NCI-H446 treated with DMSO at 0.1 percent for 48 hours (cell line): Measurements from ENCODE around the gene MAS1.

Experiments
- DNase-seq: peaks from one replicate; lab custom pipeline; 2025; lab: John Stamatoyannopoulos, UW

Gene MAS1

GRCh38 chr6:159880412-159880975, 10.3 kb upstream of the MAS1 start:
- DNase-seq: no peak

- DNase-seq: no peak
Observed at GRCh38 chr6:159884720-159885119, 6.1 kb upstream of the MAS1 start.

GRCh38 chr6:159886270-159886669, 4.5 kb upstream of the MAS1 start:
- no peak for DNase-seq

- DNase-seq: no peak
Observed at GRCh38 chr6:159887146-159887545, 3.6 kb upstream of the MAS1 start.

GRCh38 chr6:159887761-159888160, 3.0 kb upstream of the MAS1 start:
- no peak for DNase-seq

GRCh38 chr6:159890201-159890600, 587 bp upstream of the MAS1 start:
- DNase-seq: no peak

- no peak for DNase-seq
Observed at GRCh38 chr6:159892053-159892452, 1.3 kb downstream of the MAS1 start.

- DNase-seq: no peak
Observed at GRCh38 chr6:159893064-159893463, 2.3 kb downstream of the MAS1 start.

GRCh38 chr6:159894991-159895390, 4.2 kb downstream of the MAS1 start:
- DNase-seq: no peak

- DNase-seq: no peak
Observed at GRCh38 chr6:159897603-159898002, 6.8 kb downstream of the MAS1 start.

- DNase-seq: no peak
Observed at GRCh38 chr6:159898519-159898918, 7.7 kb downstream of the MAS1 start.

- no peak for DNase-seq
Observed at GRCh38 chr6:159899994-159900745, 9.4 kb downstream of the MAS1 start.

- DNase-seq: no peak
Observed at GRCh38 chr6:159902620-159903019, 11.8 kb downstream of the MAS1 start.

- no peak for DNase-seq
Observed at GRCh38 chr6:159904497-159904911, 13.7 kb downstream of the MAS1 start.

GRCh38 chr6:159906400-159906799, 15.6 kb downstream of the MAS1 start:
- no peak for DNase-seq

- no peak for DNase-seq
Observed at GRCh38 chr6:159908535-159908934, 17.7 kb downstream of the MAS1 start.

GRCh38 chr6:159908979-159909378, 18.2 kb downstream of the MAS1 start:
- no peak for DNase-seq

- no peak for DNase-seq
Observed at GRCh38 chr6:159910342-159910741, 19.6 kb downstream of the MAS1 start.

GRCh38 chr6:159913375-159913774, 22.6 kb downstream of the MAS1 start:
- no peak for DNase-seq

GRCh38 chr6:159913862-159914564, 23.2 kb downstream of the MAS1 start:
- DNase-seq: no peak

GRCh38 chr6:159914565-159914923, 23.8 kb downstream of the MAS1 start:
- no peak for DNase-seq

GRCh38 chr6:159915397-159915796, 24.6 kb downstream of the MAS1 start:
- no peak for DNase-seq

GRCh38 chr6:159916237-159916636, 25.4 kb downstream of the MAS1 start:
- DNase-seq: no peak
